Smooth muscle cell (in vitro differentiated cells): ENCODE results near the gene MLNR. TPM values are rescaled to one million over a fixed set of nuclear protein-coding genes. Genes with fewer than 3 reads are reported as not detected.

Experiments used
- DNase-seq: peaks from one replicate; lab custom pipeline; 2025; ENCODE audit not compliant: unreplicated experiment; lab: John Stamatoyannopoulos, UW
- H2AFZ ChIP-seq: fragments of 200-600 bp; sonication (generic); 2 replicates; pipeline ENCODE4 v1.6.0; 2016; ENCODE audit warnings: antibody characterized with exemption, low read depth, mild to moderate bottlenecking
- H3F3A ChIP-seq: fragments of 200-600 bp; sonication (generic); 2 replicates; pipeline ENCODE4 v1.6.0; 2017; ENCODE audit warnings: antibody characterized with exemption, low read depth
- H3K27ac ChIP-seq: fragments of 200-600 bp; sonication (generic); 2 replicates; pipeline ENCODE4 v1.5.1; 2016; ENCODE audit warnings: low read depth, mild to moderate bottlenecking
- H3K27me3 ChIP-seq: fragments of 200-600 bp; sonication (generic); 2 replicates; pipeline ENCODE4 v1.6.1; 2016; ENCODE audit warnings: low read depth, mild to moderate bottlenecking
- H3K36me3 ChIP-seq: fragments of 200-600 bp; sonication (generic); 2 replicates; pipeline ENCODE4 v1.5.1; 2016; ENCODE audit warnings: low read depth
- H3K4me1 ChIP-seq: fragments of 200-600 bp; sonication (generic); 2 replicates; pipeline ENCODE4 v1.5.1; 2016; ENCODE audit warnings: low read depth
- H3K4me2 ChIP-seq: fragments of 200-600 bp; sonication (generic); 2 replicates; pipeline ENCODE4 v1.6.0; 2016; ENCODE audit warnings: mild to moderate bottlenecking
- H3K4me3 ChIP-seq: fragments of 200-600 bp; sonication (generic); 2 replicates; pipeline ENCODE4 v1.5.1; 2016; ENCODE audit warnings: mild to moderate bottlenecking
- H3K79me2 ChIP-seq: fragments of 200-600 bp; sonication (generic); 2 replicates; pipeline ENCODE4 v1.6.0; 2016; ENCODE audit warnings: low read depth, mild to moderate bottlenecking
- H3K9ac ChIP-seq: fragments of 200-600 bp; sonication (generic); 2 replicates; pipeline ENCODE4 v1.6.0; 2016; ENCODE audit warnings: low read depth
- H3K9me3 ChIP-seq: fragments of 200-600 bp; sonication (generic); replicated peaks from 2 replicates; pipeline ENCODE4 v1.5.1; 2016; ENCODE audit warnings: low read depth
- H4K20me1 ChIP-seq: fragments of 200-600 bp; sonication (generic); 2 replicates; pipeline ENCODE4 v1.6.0; 2016; ENCODE audit warnings: low read depth
- CTCF ChIP-seq: fragments of 200-600 bp; sonication (generic); IDR thresholded peaks from 2 replicates; pipeline ENCODE4 v1.5.1; 2017; ENCODE audit warnings: borderline replicate concordance, mild to moderate bottlenecking, antibody characterized with exemption; ENCODE audit not compliant: insufficient read depth, poor library complexity, severe bottlenecking
- WGBS: methylation state at CpG from one replicate; pipeline ENCODE4 v1.1.7; 2016; ENCODE audit warnings: low lambda C conversion rate; 5-methylcytosine and 5-hydroxymethylcytosine counted together
- polyA plus RNA-seq: library from polyadenylated mRNA; unstranded; fragments of >200 nt; fragmentation: Nextera tagmentation; extraction: Ambion mirVana; gene quantifications from 2 replicates; pipeline ENCODE4 v1.2.1, GENCODE V29; 2016
- total RNA-seq: library from RNA; depleted of rRNA; stranded (reverse); fragments of >200 nt; gene quantifications from 2 replicates; pipeline ENCODE4 v1.2.3, GENCODE V29; 2014

MLNR gene
- total and polyA plus RNA-seq, 2 experiments from 2014 or later, result not detected

- H2AFZ ChIP-seq, result no peak overlapping the region
- H3K4me1 ChIP-seq, result no peaks in the 10 kb centered on the region
- DNase-seq, result no peak
- peak overlapping the region; percentile 35 for H3K4me3 ChIP-seq
- H3K79me2 ChIP-seq, result no peaks in the 10 kb centered on the region
- no peaks in the 10 kb centered on the region for H3K9me3 ChIP-seq
- H3K36me3 ChIP-seq, result no peaks in the 10 kb centered on the region
- no peak overlapping the region for H3K27ac ChIP-seq
- H3K9ac ChIP-seq, result no peak overlapping the region
- H3F3A ChIP-seq, result no peaks in the 10 kb centered on the region
- no peaks in the 10 kb centered on the region for H4K20me1 ChIP-seq
- H3K4me2 ChIP-seq, result peak overlapping the region; percentile 79
- H3K27me3 ChIP-seq, result peaks cover 99% of the 10 kb centered on the region
- no peak for TF ChIP-seq CTCF
- WGBS, result 11% methylated on average over 67 of the region's 73 CpGs
Measured at GRCh38 chr13:49220856-49221589, 885 bp downstream of the MLNR start.

GRCh38 chr13:49221590-49221965 is 1.4 kb downstream of the MLNR start:
- Histone ChIP-seq H3K4me3 (no peak overlapping the region), H4K20me1 (no peaks in the 10 kb centered on the region), H3K79me2 (no peaks in the 10 kb centered on the region), H3K4me2 (no peak overlapping the region), H3K9me3 (no peaks in the 10 kb centered on the region), H3K27me3 (peaks cover 95% of the 10 kb centered on the region), H3F3A (no peaks in the 10 kb centered on the region), H3K9ac (no peak overlapping the region), H3K4me1 (no peaks in the 10 kb centered on the region), H3K36me3 (no peaks in the 10 kb centered on the region), H3K27ac (no peak overlapping the region), H2AFZ (no peak overlapping the region)
- no peak for TF ChIP-seq CTCF
- no peak for DNase-seq
- 81% methylated on average over 4 of the region's 4 CpGs for WGBS

DNA sequence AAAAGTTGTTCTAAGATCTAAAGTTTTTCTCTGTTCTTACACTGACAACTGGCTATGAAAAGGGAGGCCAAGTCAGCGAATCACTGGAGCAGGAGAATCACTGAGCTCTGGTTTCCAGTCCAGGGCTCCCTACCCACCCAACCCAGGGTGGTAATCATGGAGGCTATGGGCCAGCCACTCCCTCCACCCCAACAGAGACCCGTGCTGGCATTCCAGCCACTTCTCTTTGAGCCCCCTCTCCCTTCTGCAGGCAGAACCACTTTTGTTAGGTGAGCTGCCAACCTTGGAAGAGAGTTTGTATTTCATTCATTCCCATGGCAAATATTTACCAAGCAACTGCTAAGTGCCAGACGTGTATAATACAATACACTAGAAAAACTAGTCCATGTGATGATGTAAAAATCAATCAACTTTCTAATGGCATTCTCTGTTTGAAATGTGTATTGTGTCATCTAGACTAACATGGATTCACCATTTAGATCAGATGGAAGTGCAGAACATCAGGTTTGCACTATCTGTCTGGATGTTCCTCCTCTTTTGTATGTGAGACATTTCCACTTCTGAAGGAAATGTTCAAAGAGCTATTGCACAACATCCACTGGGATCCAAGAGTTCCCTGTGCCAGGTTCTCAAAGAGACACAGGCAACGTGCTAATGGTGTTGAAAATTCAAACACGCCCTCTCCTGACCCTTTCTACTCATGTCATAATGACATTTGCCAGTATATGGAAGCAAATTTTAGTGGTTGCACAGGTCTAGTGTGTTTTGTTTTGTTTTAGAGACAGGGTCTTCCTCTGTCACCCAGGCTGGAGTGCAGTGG is 5.3 kb downstream of the MLNR start:
- H3K4me2 ChIP-seq, result no peak overlapping the region
- no peak for DNase-seq
- peaks cover 58% of the 10 kb centered on the region for H3K27me3 ChIP-seq
- no peaks in the 10 kb centered on the region for H3K9me3 ChIP-seq
- WGBS, result 70% methylated on average over 5 of the region's 5 CpGs
- H2AFZ ChIP-seq, result no peak overlapping the region
- no peaks in the 10 kb centered on the region for H3K79me2 ChIP-seq
- TF ChIP-seq CTCF, result no peak
- H4K20me1 ChIP-seq, result no peaks in the 10 kb centered on the region
- no peak overlapping the region for H3K27ac ChIP-seq
- no peaks in the 10 kb centered on the region for H3F3A ChIP-seq
- no peak overlapping the region for H3K4me3 ChIP-seq
- no peaks in the 10 kb centered on the region for H3K36me3 ChIP-seq
- no peaks in the 10 kb centered on the region for H3K4me1 ChIP-seq
- H3K9ac ChIP-seq, result no peak overlapping the region
